ENCODE data around the gene CCDC184. TPM values are rescaled to one million over a fixed set of nuclear protein-coding genes. Genes with fewer than 3 reads are reported as not detected.

Gene CCDC184
- total RNA-seq, 1 experiment from 2014 or later = 0.74 TPM

DNA sequence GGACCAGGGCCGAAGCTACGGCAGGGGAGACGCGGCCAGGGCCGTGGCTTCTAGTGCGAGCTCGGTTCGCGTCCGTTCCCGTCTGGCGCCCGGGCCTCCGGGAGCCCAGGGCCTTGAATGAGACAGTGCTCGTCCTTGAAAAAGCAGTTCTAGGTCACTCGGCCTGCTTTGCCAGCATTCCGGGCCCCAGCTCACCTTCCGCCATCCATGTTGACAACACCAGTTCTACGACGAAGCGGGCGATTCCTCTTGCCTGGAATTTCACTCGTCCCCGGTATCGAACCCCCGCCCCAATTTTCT, 15.2 kb downstream of the CCDC184 start:
- no peak for DNase-seq (ENCODE audit: low read depth, low spot score)
- H3K9me3 ChIP-seq (ENCODE audit: control insufficient read depth, insufficient read depth, low read depth, low read length) = no peaks in the 10 kb centered on the region
- peak; percentile 43 for ATAC-seq
- BruUV-seq (replicated peaks) = TSS peak; percentile 84
- H3K36me3 ChIP-seq (ENCODE audit: control insufficient read depth, insufficient read depth, low read length) = no peaks in the 10 kb centered on the region
- in situ Hi-C loops (cut with HindIII; ENCODE audit: low pct_unique_long_range_greater_than_20kb, low sequenced_read_pairs) = no loop called here
- peaks cover 19% of the 10 kb centered on the region for H3K4me1 ChIP-seq (ENCODE audit: control insufficient read depth, insufficient read depth, low read length)
- peaks cover 3% of the 10 kb centered on the region; the same call in 1 of the 2 replicates for H3K27me3 ChIP-seq (ENCODE audit: control insufficient read depth, insufficient read depth, low read length)
- H3K4me3 ChIP-seq (ENCODE audit: low read depth in 2 of 2, low read length in 2 of 2) = peak overlapping the region; percentile 85 to 93
- no peak for TF ChIP-seq POLR2AphosphoS5 (IDR thresholded peaks at IDR 0.05; ENCODE audit: low read depth, low read length)
- TF ChIP-seq SIN3A (IDR thresholded peaks at IDR 0.05; ENCODE audit: borderline replicate concordance, insufficient read depth, low read depth, low read length) = 0 out of 2 replicates have a peak, but pooled peaks have one; percentile 3
- TF ChIP-seq TCF7L2 (IDR thresholded peaks at IDR 0.05; ENCODE audit: low read depth, low read length) = peak; percentile 38
- H3K27ac ChIP-seq (ENCODE audit: low read length) = peak overlapping the region; percentile 95
- CTCF ChIA-PET = no interaction called here
- intact Hi-C loops (cut with micrococcal nuclease; ENCODE audit: unreplicated experiment) = loop anchor here (5.0 kb wide), 1 partner anchor 254 kb away; no protein-coding TSS in a partner anchor
- POLR2A ChIA-PET = interaction anchor here (0.5 to 0.8 kb wide), 4 partner anchors 12 to 603 kb away, joined by 4 to 17 read pairs (median 8); no protein-coding TSS in a partner anchor

DNA sequence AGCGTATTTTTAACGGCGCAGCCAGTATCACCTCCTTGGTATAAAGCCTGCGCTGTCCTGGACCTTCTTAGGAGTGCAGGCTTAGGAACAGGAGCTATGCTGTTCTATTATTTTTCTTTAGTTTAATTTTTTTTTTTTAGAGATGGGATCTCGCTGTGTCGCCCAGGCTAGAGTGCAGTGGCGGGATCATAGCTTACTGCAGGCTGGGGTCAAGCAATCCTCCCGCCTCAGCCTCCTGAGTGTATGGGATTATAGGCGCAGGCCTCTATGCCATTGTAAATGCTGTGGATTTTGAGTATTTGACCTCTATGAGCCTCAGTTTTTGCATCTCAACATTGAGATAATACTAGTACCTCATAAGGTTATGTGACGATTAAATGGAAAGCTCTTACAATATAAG, 15.5 kb downstream of the CCDC184 start:
- H3K4me3 ChIP-seq (ENCODE audit: low read depth in 2 of 2, low read length in 2 of 2) = peak overlapping the region; percentile 85 to 93
- H3K27me3 ChIP-seq (ENCODE audit: control insufficient read depth, insufficient read depth, low read length) = peaks cover 3% of the 10 kb centered on the region; the same call in 1 of the 2 replicates
- ATAC-seq = no peak
- no TSS peak for BruUV-seq (replicated peaks)
- POLR2A ChIA-PET = interaction anchor here (0.5 to 0.8 kb wide), 3 partner anchors 12 to 603 kb away, joined by 4 to 17 read pairs (median 5); no protein-coding TSS in a partner anchor
- TF ChIP-seq, protein P1, sequence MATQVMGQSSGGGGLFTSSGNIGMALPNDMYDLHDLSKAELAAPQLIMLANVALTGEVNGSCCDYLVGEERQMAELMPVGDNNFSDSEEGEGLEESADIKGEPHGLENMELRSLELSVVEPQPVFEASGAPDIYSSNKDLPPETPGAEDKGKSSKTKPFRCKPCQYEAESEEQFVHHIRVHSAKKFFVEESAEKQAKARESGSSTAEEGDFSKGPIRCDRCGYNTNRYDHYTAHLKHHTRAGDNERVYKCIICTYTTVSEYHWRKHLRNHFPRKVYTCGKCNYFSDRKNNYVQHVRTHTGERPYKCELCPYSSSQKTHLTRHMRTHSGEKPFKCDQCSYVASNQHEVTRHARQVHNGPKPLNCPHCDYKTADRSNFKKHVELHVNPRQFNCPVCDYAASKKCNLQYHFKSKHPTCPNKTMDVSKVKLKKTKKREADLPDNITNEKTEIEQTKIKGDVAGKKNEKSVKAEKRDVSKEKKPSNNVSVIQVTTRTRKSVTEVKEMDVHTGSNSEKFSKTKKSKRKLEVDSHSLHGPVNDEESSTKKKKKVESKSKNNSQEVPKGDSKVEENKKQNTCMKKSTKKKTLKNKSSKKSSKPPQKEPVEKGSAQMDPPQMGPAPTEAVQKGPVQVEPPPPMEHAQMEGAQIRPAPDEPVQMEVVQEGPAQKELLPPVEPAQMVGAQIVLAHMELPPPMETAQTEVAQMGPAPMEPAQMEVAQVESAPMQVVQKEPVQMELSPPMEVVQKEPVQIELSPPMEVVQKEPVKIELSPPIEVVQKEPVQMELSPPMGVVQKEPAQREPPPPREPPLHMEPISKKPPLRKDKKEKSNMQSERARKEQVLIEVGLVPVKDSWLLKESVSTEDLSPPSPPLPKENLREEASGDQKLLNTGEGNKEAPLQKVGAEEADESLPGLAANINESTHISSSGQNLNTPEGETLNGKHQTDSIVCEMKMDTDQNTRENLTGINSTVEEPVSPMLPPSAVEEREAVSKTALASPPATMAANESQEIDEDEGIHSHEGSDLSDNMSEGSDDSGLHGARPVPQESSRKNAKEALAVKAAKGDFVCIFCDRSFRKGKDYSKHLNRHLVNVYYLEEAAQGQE (IDR thresholded peaks at IDR 0.05; ENCODE audit: insufficient read depth in 1 of 2, low read depth in 2 of 2, low read length in 1 of 2) = no peak
- no peak for TF ChIP-seq TCF7L2 (IDR thresholded peaks at IDR 0.05; ENCODE audit: low read depth, low read length)
- TF ChIP-seq POLR2AphosphoS5 (IDR thresholded peaks at IDR 0.05; ENCODE audit: low read depth, low read length) = no peak
- TF ChIP-seq SIN3A (IDR thresholded peaks at IDR 0.05; ENCODE audit: borderline replicate concordance, insufficient read depth, low read depth, low read length) = no peak
- TF ChIP-seq CTCF (IDR thresholded peaks at IDR 0.05) = no peak
- H3K36me3 ChIP-seq (ENCODE audit: control insufficient read depth, insufficient read depth, low read length) = no peaks in the 10 kb centered on the region
- H3K27ac ChIP-seq (ENCODE audit: low read length) = peak overlapping the region; percentile 95
- in situ Hi-C loops (cut with HindIII; ENCODE audit: low pct_unique_long_range_greater_than_20kb, low sequenced_read_pairs) = no loop called here
- intact Hi-C loops (cut with micrococcal nuclease; ENCODE audit: unreplicated experiment) = loop anchor here (5.0 kb wide), 1 partner anchor 253 kb away; no protein-coding TSS in a partner anchor
- H3K9me3 ChIP-seq (ENCODE audit: control insufficient read depth, insufficient read depth, low read depth, low read length) = no peaks in the 10 kb centered on the region
- no peak for DNase-seq (ENCODE audit: low read depth, low spot score)
- CTCF ChIA-PET = no interaction called here
- peaks cover 19% of the 10 kb centered on the region for H3K4me1 ChIP-seq (ENCODE audit: control insufficient read depth, insufficient read depth, low read length)

DNA sequence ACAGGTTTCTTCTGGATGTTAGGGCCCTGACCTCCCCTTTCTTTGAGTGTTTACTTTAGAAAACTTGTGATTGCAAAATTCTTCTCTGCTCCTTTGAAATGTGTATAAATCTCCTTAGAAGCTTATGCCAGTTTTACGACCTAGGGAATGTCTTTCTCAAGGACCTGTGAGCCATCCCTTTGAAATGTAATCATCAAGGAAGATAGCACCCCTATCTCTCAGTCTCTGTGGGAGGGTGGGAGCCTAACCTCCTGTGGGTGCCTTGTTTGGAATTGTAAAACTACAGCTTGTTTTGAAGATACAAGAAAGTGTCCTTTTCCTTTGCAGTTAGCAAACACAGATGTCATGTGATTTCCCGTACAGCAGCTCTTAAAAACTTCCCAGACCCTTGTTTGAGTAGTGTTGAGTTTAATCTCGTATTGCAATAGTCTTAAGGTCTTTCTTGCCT, 16.4 kb downstream of the CCDC184 start:
- Histone ChIP-seq H3K27me3 (ENCODE audit: control insufficient read depth, insufficient read depth, low read length) (peaks cover 2% of the 10 kb centered on the region; the same call in 1 of the 2 replicates), H3K4me3 (ENCODE audit: low read depth in 2 of 2, low read length in 2 of 2) (no peak overlapping the region), H3K36me3 (ENCODE audit: control insufficient read depth, insufficient read depth, low read length) (no peaks in the 10 kb centered on the region), H3K27ac (ENCODE audit: low read length) (peak overlapping the region; percentile 95; the same call in 1 of the 2 replicates), H3K4me1 (ENCODE audit: control insufficient read depth, insufficient read depth, low read length) (peaks cover 19% of the 10 kb centered on the region), H3K9me3 (ENCODE audit: control insufficient read depth, insufficient read depth, low read depth, low read length) (peaks cover 2% of the 10 kb centered on the region; the same call in 1 of the 2 replicates)
- no TSS peak for BruUV-seq (replicated peaks)
- in situ Hi-C loops (cut with HindIII; ENCODE audit: low pct_unique_long_range_greater_than_20kb, low sequenced_read_pairs) (no loop called here), intact Hi-C loops (cut with micrococcal nuclease; ENCODE audit: unreplicated experiment) (loop anchor here (5.0 kb wide), 1 partner anchor 253 kb away; no protein-coding TSS in a partner anchor)
- ChIA-PET POLR2A (interaction anchor here (0.5 kb wide), 1 partner anchor 198 kb away, joined by 6 read pairs; no protein-coding TSS in a partner anchor), CTCF (no interaction called here)
- TF ChIP-seq, protein P1 (IDR thresholded peaks at IDR 0.05; ENCODE audit: insufficient read depth in 1 of 2, low read depth in 2 of 2, low read length in 1 of 2) = no peak
- TF ChIP-seq CTCF (IDR thresholded peaks at IDR 0.05) (no peak), TCF7L2 (IDR thresholded peaks at IDR 0.05; ENCODE audit: low read depth, low read length) (no peak), SIN3A (IDR thresholded peaks at IDR 0.05; ENCODE audit: borderline replicate concordance, insufficient read depth, low read depth, low read length) (no peak), POLR2AphosphoS5 (IDR thresholded peaks at IDR 0.05; ENCODE audit: low read depth, low read length) (no peak)
- ATAC-seq (no peak), DNase-seq (ENCODE audit: low read depth, low spot score) (no peak)
